Activated CD8-positive, alpha-beta memory T cell treated with anti-CD3 and anti-CD28 coated beads for 36 hours (primary cell): ENCODE measurements around the gene POU2AF3. TPM values are rescaled to one million over a fixed set of nuclear protein-coding genes. Genes with fewer than 3 reads are reported as not detected.

Experiments used
- total RNA-seq, 2 experiments: library from RNA; stranded (reverse); gene quantifications; one replicate each; pipeline ENCODE4 v1.2.3, GENCODE V29; 2021

The POU2AF3 gene
- total RNA-seq, 2 experiments from 2014 or later = not detected

Other genes starting within 250 kb of the POU2AF3 start
- not detected for gene POU2AF2, start 52.8 kb upstream of the POU2AF3 start, total RNA-seq
- 1 to 10 TPM; 4.8 to 5.7 TPM for gene POU2AF1, start 80.7 kb downstream of the POU2AF3 start, total RNA-seq
- not detected for gene BTG4, start 213.8 kb downstream of the POU2AF3 start, total RNA-seq
- not detected for gene HOATZ, start 216.2 kb downstream of the POU2AF3 start, total RNA-seq
- gene LAYN, start 242.2 kb downstream of the POU2AF3 start, total RNA-seq = 1 to 10 TPM; 3.1 to 4.7 TPM